RWPE2 (cell line): ENCODE measurements around the gene LRRC28.

ENCODE experiments used
- ATAC-seq: fragments of 200-7000 bp; cut with Tn5 transposase; 3 replicates; pipeline ENCODE4 v1.9.1; 2021; ENCODE audit warnings: low read depth
- DNase-seq: peaks from one replicate; pipeline ENCODE4 v3.0.0-alpha.2; 2020; ENCODE audit warnings: low spot score
- H3K27ac ChIP-seq: fragments of 450-650 bp; 2 replicates; pipeline ENCODE4 v1.5.1; 2017; ENCODE audit warnings: mild to moderate bottlenecking; ENCODE audit not compliant: poor library complexity, severe bottlenecking
- H3K27me3 ChIP-seq: fragments of 250-450 bp; sonication (Bioruptor Pico); 2 replicates; pipeline ENCODE4 v1.5.1; 2021; ENCODE audit warnings: mild to moderate bottlenecking, moderate library complexity; ENCODE audit not compliant: insufficient read depth, poor library complexity, severe bottlenecking
- H3K36me3 ChIP-seq: fragments of 250-450 bp; sonication (Bioruptor Pico); 2 replicates; pipeline ENCODE4 v1.5.1; 2020; ENCODE audit warnings: low read depth, mild to moderate bottlenecking, moderate library complexity
- H3K4me1 ChIP-seq: fragments of 250-450 bp; sonication (Bioruptor Pico); 2 replicates; pipeline ENCODE4 v1.5.1; 2021; ENCODE audit warnings: mild to moderate bottlenecking, moderate library complexity; ENCODE audit not compliant: insufficient read depth, poor library complexity, severe bottlenecking
- H3K4me3 ChIP-seq: fragments of 250-450 bp; sonication (Bioruptor Pico); 2 replicates; pipeline ENCODE4 v1.5.1; 2021; ENCODE audit warnings: mild to moderate bottlenecking, moderate library complexity; ENCODE audit not compliant: severe bottlenecking
- H3K9me3 ChIP-seq: fragments of 250-450 bp; sonication (Bioruptor Pico); 2 replicates; pipeline ENCODE4 v1.5.1; 2021; ENCODE audit warnings: mild to moderate bottlenecking, moderate library complexity; ENCODE audit not compliant: severe bottlenecking
- CTCF ChIP-seq: fragments of 450-650 bp; IDR thresholded peaks from one replicate; pipeline ENCODE4 v1.5.1; 2017; ENCODE audit warnings: mild to moderate bottlenecking, moderate library complexity; ENCODE audit not compliant: poor library complexity, severe bottlenecking

Gene LRRC28

GRCh38 chr15:99253381-99254090, 2.3 kb downstream of the LRRC28 start:
- H3K36me3 ChIP-seq = no peaks in the 10 kb centered on the region
- no peak for TF ChIP-seq CTCF
- no peak for DNase-seq
- no peaks in the 10 kb centered on the region for H3K27me3 ChIP-seq
- H3K9me3 ChIP-seq = no peaks in the 10 kb centered on the region
- H3K4me1 ChIP-seq = peaks cover under 1% of the 10 kb centered on the region
- H3K27ac ChIP-seq = no peak overlapping the region
- ATAC-seq = no peak
- H3K4me3 ChIP-seq = no peak overlapping the region

GRCh38 chr15:99257107-99257750, 5.9 kb downstream of the LRRC28 start:
- H3K27ac ChIP-seq = no peak overlapping the region
- DNase-seq = no peak
- no peaks in the 10 kb centered on the region for H3K36me3 ChIP-seq
- no peak for ATAC-seq
- no peak for TF ChIP-seq CTCF
- no peaks in the 10 kb centered on the region for H3K27me3 ChIP-seq
- no peak overlapping the region for H3K4me3 ChIP-seq
- no peaks in the 10 kb centered on the region for H3K9me3 ChIP-seq
- no peaks in the 10 kb centered on the region for H3K4me1 ChIP-seq

GRCh38 chr15:99264125-99264524, 12.8 kb downstream of the LRRC28 start:
- DNase-seq (no peak), ATAC-seq (peak; percentile 93)
- TF ChIP-seq CTCF = no peak
- Histone ChIP-seq H3K4me3 (no peak overlapping the region), H3K36me3 (no peaks in the 10 kb centered on the region), H3K27me3 (no peaks in the 10 kb centered on the region), H3K4me1 (peaks cover 18% of the 10 kb centered on the region), H3K9me3 (no peaks in the 10 kb centered on the region), H3K27ac (peak overlapping the region; percentile 26)

GRCh38 chr15:99265541-99266070, 14.3 kb downstream of the LRRC28 start:
- DNase-seq (no peak), ATAC-seq (no peak)
- Histone ChIP-seq H3K9me3 (no peaks in the 10 kb centered on the region), H3K27me3 (no peaks in the 10 kb centered on the region), H3K4me1 (peaks cover 18% of the 10 kb centered on the region), H3K27ac (no peak overlapping the region), H3K36me3 (no peaks in the 10 kb centered on the region), H3K4me3 (no peak overlapping the region)
- TF ChIP-seq CTCF = no peak

- DNase-seq = no peak
- Histone ChIP-seq H3K9me3 (no peaks in the 10 kb centered on the region), H3K27ac (no peak overlapping the region), H3K27me3 (no peaks in the 10 kb centered on the region), H3K4me1 (peaks cover 18% of the 10 kb centered on the region), H3K36me3 (no peaks in the 10 kb centered on the region), H3K4me3 (no peak overlapping the region)
- ATAC-seq = no peak
- no peak for TF ChIP-seq CTCF
Measured at GRCh38 chr15:99267957-99268356, 16.7 kb downstream of the LRRC28 start.
